Heart left ventricle (tissue), 16 donors: Measurements from ENCODE around the gene MAPK8IP1. TPM values are rescaled to one million over a fixed set of nuclear protein-coding genes. Genes with fewer than 3 reads are reported as not detected.

Experiments used
- ATAC-seq, 4 donors: fragments of 200-7000 bp; cut with Tn5 transposase; one replicate each; pipeline ENCODE4 v1.9.1; 2020 to 2022; ENCODE audit warnings: moderate library complexity in 4 of 4, mild to moderate bottlenecking in 3 of 4, moderate number of reproducible peaks in 1 of 4
- DNase-seq, 5 donors: peaks; one replicate each; pipeline ENCODE4 v3.0.0-alpha.2; 2020
- H3K27ac ChIP-seq, 12 donors: fragments of 200-600 bp; sonication (generic) in 4 of 12; one replicate each; pipeline versions ENCODE4 v1.5.0 to v1.8.0; 2016 to 2022; ENCODE audit warnings: mild to moderate bottlenecking in 2 of 12
- H3K27me3 ChIP-seq, 9 donors: fragments of 200-600 bp; sonication (generic) in 2 of 9; one replicate each; pipeline versions ENCODE4 v1.5.1 to v1.8.0; 2016 to 2022; ENCODE audit warnings: mild to moderate bottlenecking in 3 of 9
- H3K36me3 ChIP-seq, 9 donors: fragments of 200-600 bp; sonication (generic) in 2 of 9; one replicate each; pipeline versions ENCODE4 v1.5.0 to v1.8.0; 2018 to 2022; ENCODE audit warnings: mild to moderate bottlenecking in 2 of 9
- H3K4me1 ChIP-seq, 12 donors: fragments of 200-600 bp; sonication (generic) in 4 of 12; one replicate each; pipeline versions ENCODE4 v1.5.0 to v1.8.0; 2016 to 2022; ENCODE audit warnings: mild to moderate bottlenecking in 3 of 12
- H3K4me3 ChIP-seq, 12 donors: fragments of 200-600 bp; sonication (generic) in 4 of 12; one replicate each; pipeline versions ENCODE4 v1.5.0 to v1.8.0; 2017 to 2022; ENCODE audit warnings: mild to moderate bottlenecking in 9 of 12, moderate library complexity in 4 of 12
- H3K9me3 ChIP-seq, 12 donors: fragments of 200-600 bp; sonication (generic) in 4 of 12; one replicate each; pipeline versions ENCODE4 v1.5.0 to v1.8.0; 2016 to 2022; ENCODE audit warnings: mild to moderate bottlenecking in 1 of 12
- POLR2A ChIP-seq, 2 donors: fragments of 450-650 bp; IDR thresholded peaks; one replicate each; pipeline ENCODE4 v1.6.1; 2017; ENCODE audit warnings: antibody characterized with exemption in 2 of 2, mild to moderate bottlenecking in 2 of 2, moderate library complexity in 2 of 2
- WGBS, 4 donors: extraction: QIAGEN DNeasy Blood & Tissue Kit in 2 of 4; methylation state at CpG; one replicate each; pipeline versions ENCODE4 v1.1.5 to v1.1.7; 2013 to 2018; 5-methylcytosine and 5-hydroxymethylcytosine counted together
- intact Hi-C, 10 donors: fragments of 100-400 bp; cut with DNase I; formaldehyde crosslinking; loops; one replicate each; pipeline versions ENCODE4 v1.11.1 to v1.14.2; 2022
- polyA plus RNA-seq, 2 donors: library from polyadenylated mRNA; stranded (reverse); fragments of 200-250 nt; gene quantifications; one replicate each; pipeline ENCODE4 v1.2.3, GENCODE V29; 2013
- total RNA-seq, 9 donors: library from RNA; depleted of rRNA in 2 of 9; stranded (reverse); fragments of >200 nt in 2 of 9; fragmentation: NEBNext Ultra II Directional in 3 of 9; extraction: Animal tissue kit (Norgen Biotek cat#: 25700) in 3 of 9; gene quantifications; one replicate each; pipeline versions ENCODE4 v1.1.0 to v1.2.4, GENCODE V29; 2016 to 2023
- TF ChIP-seq, protein P1 (sequence below), 12 donors: fragments of 200-600 bp; sonication (generic) in 4 of 12; IDR thresholded peaks; one replicate each; pipeline versions ENCODE4 v1.5.0 to v1.8.0; 2018 to 2022; ENCODE audit warnings: antibody characterized with exemption in 12 of 12, mild to moderate bottlenecking in 5 of 12
- donor health status: ischemic (EF 13 %, LVEDD 7.1; RV severe dilation, severe dysfunction).
- donor health status: healthy with polysubstance abuse.
- donor health status: DM: no; HTN: yes; CAD: no.
- donor health status: DM: no; HTN: no; CAD: no.
- donor health status: ischemic (EF 25% LVEDD 6.9; RV normal size, moderate dysfunction).
- donor health status: ischemic (EF 25% LVEDD 5.7; RV mildly dilated, moderate dysfunction).
- donor health status: healthy.
- donor health status: DM: yes; HTN: yes; CAD: no.
- donor health status: ischemic (EF 35%, LVEDD 5.7; RV mildly dilated, moderate dysfunction).
- donor health status: nonischemic (EF 11% LVEDD 7.7; RV severe dilation, severe dysfunction).
- donor health status: DM: yes; HTN: yes; CAD: no.
- donor health status: PGD.
- donor health status: ischemic (EF 29% LVEDD 5.4; RV normal size, mild dysfunction).
- donor health status: nonischemic (EF 23%, LVEDD 6.1; RV moderate dilation, normal function).

MAPK8IP1 gene
- total and polyA plus RNA-seq, 11 donors, result 2.4 to 8.0 (median 7.3) TPM

DNA sequence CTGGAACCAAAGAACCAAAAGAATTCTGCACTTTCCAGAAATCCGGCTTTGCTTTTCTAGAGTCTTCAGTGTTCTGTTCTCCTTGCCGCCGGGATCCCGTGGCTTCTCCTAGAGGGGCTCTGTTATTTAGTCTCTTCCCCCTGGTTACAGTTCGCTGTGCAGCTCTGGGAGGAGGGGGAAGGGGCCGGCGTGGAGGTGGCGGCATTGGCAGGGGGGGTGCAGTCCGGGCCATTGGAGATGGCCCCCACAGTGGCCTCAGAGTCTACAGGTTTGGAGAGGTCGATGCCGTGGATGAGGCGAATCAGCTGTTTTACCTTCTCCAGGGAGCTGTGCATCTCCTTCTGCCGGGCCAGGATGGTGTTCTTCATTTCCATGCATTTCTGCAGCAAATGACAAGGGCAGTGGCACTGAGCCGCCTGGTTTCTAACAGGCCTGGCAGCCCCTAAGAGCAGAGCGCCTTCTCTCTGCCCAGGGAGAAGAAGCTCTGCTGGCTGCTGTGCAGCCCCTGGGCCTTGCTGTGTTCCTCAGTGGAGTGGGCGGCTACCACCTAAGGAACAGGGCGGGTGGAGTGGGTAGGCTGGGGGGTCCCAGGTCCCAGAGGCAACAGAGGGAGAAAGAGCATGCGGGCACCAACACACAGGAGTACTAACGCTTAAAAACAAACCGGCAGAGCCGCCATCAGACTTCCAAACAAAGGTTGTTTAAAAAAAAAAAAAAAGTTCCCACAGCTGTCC is 48.6 kb downstream of the MAPK8IP1 start:
- 89 to 93% (median 92%) methylated on average over 19 to 21 of the region's 21 CpGs for whole genome bisulfite sequencing, 4 donors
- peaks cover 0 to 28% (median 7%) of the 10 kb centered on the region in 12 donors for H3K4me1 ChIP-seq
- intact Hi-C loops, result no loop called here
- no peak for DNase-seq
- TF ChIP-seq, protein P1, sequence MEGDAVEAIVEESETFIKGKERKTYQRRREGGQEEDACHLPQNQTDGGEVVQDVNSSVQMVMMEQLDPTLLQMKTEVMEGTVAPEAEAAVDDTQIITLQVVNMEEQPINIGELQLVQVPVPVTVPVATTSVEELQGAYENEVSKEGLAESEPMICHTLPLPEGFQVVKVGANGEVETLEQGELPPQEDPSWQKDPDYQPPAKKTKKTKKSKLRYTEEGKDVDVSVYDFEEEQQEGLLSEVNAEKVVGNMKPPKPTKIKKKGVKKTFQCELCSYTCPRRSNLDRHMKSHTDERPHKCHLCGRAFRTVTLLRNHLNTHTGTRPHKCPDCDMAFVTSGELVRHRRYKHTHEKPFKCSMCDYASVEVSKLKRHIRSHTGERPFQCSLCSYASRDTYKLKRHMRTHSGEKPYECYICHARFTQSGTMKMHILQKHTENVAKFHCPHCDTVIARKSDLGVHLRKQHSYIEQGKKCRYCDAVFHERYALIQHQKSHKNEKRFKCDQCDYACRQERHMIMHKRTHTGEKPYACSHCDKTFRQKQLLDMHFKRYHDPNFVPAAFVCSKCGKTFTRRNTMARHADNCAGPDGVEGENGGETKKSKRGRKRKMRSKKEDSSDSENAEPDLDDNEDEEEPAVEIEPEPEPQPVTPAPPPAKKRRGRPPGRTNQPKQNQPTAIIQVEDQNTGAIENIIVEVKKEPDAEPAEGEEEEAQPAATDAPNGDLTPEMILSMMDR (IDR thresholded peaks at IDR 0.05), result no peak
- TF ChIP-seq POLR2A (IDR thresholded peaks at IDR 0.05), result no peak
- ATAC-seq, result no peak
- H3K9me3 ChIP-seq, result no peaks in the 10 kb centered on the region
- no peaks in the 10 kb centered on the region for H3K27me3 ChIP-seq
- H3K4me3 ChIP-seq, result no peak overlapping the region
- H3K36me3 ChIP-seq, result peaks cover 0 to 80% (median 70%) of the 10 kb centered on the region in 9 donors
- no peak overlapping the region for H3K27ac ChIP-seq

DNA sequence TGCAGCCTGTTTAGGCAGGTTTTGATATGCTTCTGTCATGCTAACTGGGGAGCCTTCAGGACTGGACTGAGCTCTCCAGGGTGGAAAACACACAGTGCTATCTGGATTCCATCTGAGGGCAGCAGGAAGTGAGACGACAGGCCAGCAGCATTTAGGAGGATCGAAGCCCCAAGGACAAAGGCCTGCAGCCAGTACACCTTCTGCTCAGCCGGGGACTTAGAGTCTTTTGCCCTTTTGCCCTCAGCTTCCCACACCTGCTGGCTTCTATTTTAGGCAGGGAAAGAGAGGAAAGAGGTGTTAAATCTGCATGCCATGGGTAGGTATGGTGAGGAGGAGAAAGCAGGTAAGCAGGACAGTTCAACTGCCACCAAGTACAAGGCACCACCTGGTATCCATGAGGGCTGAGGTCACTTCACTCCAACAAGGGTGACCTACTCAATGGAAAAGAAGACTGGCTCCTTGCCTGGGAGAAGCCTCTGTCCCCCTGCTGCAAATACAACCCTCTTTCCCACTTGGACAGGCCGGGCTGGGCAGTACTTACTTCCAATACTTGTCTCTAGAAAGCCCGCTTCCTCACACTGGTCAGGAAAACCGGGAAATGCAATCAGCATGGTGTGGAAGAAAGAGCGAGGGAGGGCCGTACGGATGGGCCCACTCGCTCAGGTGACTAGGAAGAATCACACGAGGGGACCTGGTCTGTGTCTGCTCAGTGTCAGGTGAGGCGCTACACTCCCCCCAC is 49.3 kb downstream of the MAPK8IP1 start:
- peaks cover 0 to 80% (median 73%) of the 10 kb centered on the region in 9 donors for H3K36me3 ChIP-seq
- H3K4me1 ChIP-seq, result peaks cover 0 to 24% (median 6%) of the 10 kb centered on the region in 12 donors
- ATAC-seq, result no peak
- no peaks in the 10 kb centered on the region for H3K27me3 ChIP-seq
- DNase-seq, result no peak
- H3K27ac ChIP-seq, result no peak overlapping the region
- WGBS, 4 donors, result 77 to 81% (median 79%) methylated on average over 12 of the region's 12 CpGs
- H3K4me3 ChIP-seq, result no peak overlapping the region
- no peak for TF ChIP-seq POLR2A (IDR thresholded peaks at IDR 0.05)
- TF ChIP-seq, protein P1 (IDR thresholded peaks at IDR 0.05), result no peak
- intact Hi-C loops, result no loop called here
- H3K9me3 ChIP-seq, result no peaks in the 10 kb centered on the region

DNA sequence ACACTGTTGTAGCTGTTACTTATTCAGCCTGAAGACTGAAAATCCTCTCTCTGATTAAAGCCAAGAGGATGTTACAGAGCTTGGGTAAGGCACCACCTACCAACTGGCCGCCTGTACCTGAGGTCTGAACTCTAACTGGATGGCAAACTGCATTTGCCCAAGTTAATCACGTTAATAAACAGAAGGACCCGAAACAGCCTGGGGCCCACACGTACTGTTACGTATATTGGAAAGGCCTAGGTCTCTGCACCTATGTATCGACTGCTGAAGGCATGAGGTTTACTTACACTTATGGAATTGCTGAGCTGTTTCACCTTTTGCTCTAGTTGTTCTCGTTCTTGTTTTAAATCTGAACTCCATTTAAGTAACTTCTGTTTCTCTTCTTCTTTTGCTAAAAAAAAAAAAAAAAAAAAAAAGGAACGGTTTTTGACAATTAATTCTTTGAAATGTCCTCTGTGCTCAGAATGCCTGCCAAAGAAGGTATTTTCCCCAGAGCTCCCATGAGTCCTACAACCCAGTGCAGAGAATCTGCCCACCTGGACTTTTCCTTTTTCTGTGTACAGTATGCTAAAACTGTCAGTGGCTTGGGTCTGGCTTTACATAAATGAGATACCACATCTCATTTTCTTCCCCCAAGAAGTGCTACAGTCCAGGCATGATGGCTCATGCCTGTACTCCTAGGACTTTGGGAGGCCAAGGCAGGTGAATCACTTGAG is 50.1 kb downstream of the MAPK8IP1 start:
- H3K27ac ChIP-seq, result no peak overlapping the region
- 89 to 95% (median 92%) methylated on average over 8 of the region's 8 CpGs for WGBS, 4 donors
- no peak for DNase-seq
- no peak for ATAC-seq
- no peaks in the 10 kb centered on the region for H3K27me3 ChIP-seq
- H3K4me1 ChIP-seq, result peaks cover 0 to 17% (median 0%) of the 10 kb centered on the region in 12 donors
- intact Hi-C loops, result no loop called here
- peaks cover 0 to 81% (median 79%) of the 10 kb centered on the region in 9 donors for H3K36me3 ChIP-seq
- H3K9me3 ChIP-seq, result no peaks in the 10 kb centered on the region
- TF ChIP-seq, protein P1 (IDR thresholded peaks at IDR 0.05), result no peak
- no peak for TF ChIP-seq POLR2A (IDR thresholded peaks at IDR 0.05)
- no peak overlapping the region for H3K4me3 ChIP-seq
